GM19397 (cell line): ENCODE results near the gene CRHBP.

Source experiments
- ATAC-seq: cut with Tn5 transposase; IDR thresholded peaks from one replicate; pipeline ENCODE4 v1.9.1; 2021; ENCODE audit warnings: mild to moderate bottlenecking, moderate library complexity; ENCODE audit not compliant: unreplicated experiment

CRHBP gene

GRCh38 chr5:77012601-77013000, 59.8 kb downstream of the CRHBP start:
- ATAC-seq: no peak

GRCh38 chr5:77015938-77016569, 63.2 kb downstream of the CRHBP start:
- ATAC-seq: no peak

- no peak for ATAC-seq
Measured at GRCh38 chr5:77016962-77017361, 64.1 kb downstream of the CRHBP start.

GRCh38 chr5:77017668-77018067, 64.8 kb downstream of the CRHBP start:
- ATAC-seq: no peak
